ENCODE data around the gene CDH11.

Gene CDH11

GRCh38 chr16:65068151-65068740 lies 53.6 kb downstream of the CDH11 start:
- DNase-seq: no peak

GRCh38 chr16:65066651-65067050 lies 55.2 kb downstream of the CDH11 start:
- no peak for DNase-seq

- DNase-seq: no peak
Measured at GRCh38 chr16:65065031-65065430, 56.8 kb downstream of the CDH11 start.

- DNase-seq: no peak
Measured at GRCh38 chr16:65064131-65064530, 57.7 kb downstream of the CDH11 start.

- DNase-seq: no peak
Measured at GRCh38 chr16:65062736-65063583, 58.9 kb downstream of the CDH11 start.

- no peak for DNase-seq
Measured at GRCh38 chr16:65061935-65062518, 59.8 kb downstream of the CDH11 start.

GRCh38 chr16:65061263-65061662 lies 60.6 kb downstream of the CDH11 start:
- no peak for DNase-seq

GRCh38 chr16:65059406-65059980 lies 62.4 kb downstream of the CDH11 start:
- no peak for DNase-seq

GRCh38 chr16:65057184-65057583 lies 64.7 kb downstream of the CDH11 start:
- DNase-seq: no peak

- no peak for DNase-seq
Measured at GRCh38 chr16:65054457-65054856, 67.4 kb downstream of the CDH11 start.

- no peak for DNase-seq
Measured at GRCh38 chr16:65049679-65050078, 72.2 kb downstream of the CDH11 start.

- DNase-seq: no peak
Measured at GRCh38 chr16:65045961-65046360, 75.9 kb downstream of the CDH11 start.

GRCh38 chr16:65044873-65045272 lies 77.0 kb downstream of the CDH11 start:
- no peak for DNase-seq

- no peak for DNase-seq
Measured at GRCh38 chr16:65044026-65044425, 77.8 kb downstream of the CDH11 start.

GRCh38 chr16:65042438-65043365 lies 79.2 kb downstream of the CDH11 start:
- DNase-seq: no peak

GRCh38 chr16:65041667-65042066 lies 80.2 kb downstream of the CDH11 start:
- no peak for DNase-seq

- DNase-seq: no peak
Measured at GRCh38 chr16:65038100-65038499, 83.8 kb downstream of the CDH11 start.

GRCh38 chr16:65037556-65037955 lies 84.3 kb downstream of the CDH11 start:
- no peak for DNase-seq

- DNase-seq: no peak
Measured at GRCh38 chr16:65034915-65035314, 86.9 kb downstream of the CDH11 start.

- DNase-seq: no peak
Measured at GRCh38 chr16:65032387-65032786, 89.5 kb downstream of the CDH11 start.

- DNase-seq: no peak
Measured at GRCh38 chr16:65024767-65025178, 97.1 kb downstream of the CDH11 start.

- no peak for DNase-seq
Measured at GRCh38 chr16:65023802-65024201, 98.1 kb downstream of the CDH11 start.

Measured in NCI-H1694 (cell line).